T-helper 9 cell (primary cell): ENCODE data around the gene SRXN1.

Experiments
- DNase-seq: peaks from one replicate; pipeline ENCODE4 v3.0.0-alpha.2; 2020

SRXN1 gene

GRCh38 chr20:602111-602970 lies 50.7 kb downstream of the SRXN1 start:
- no peak for DNase-seq

GRCh38 chr20:600736-601135 lies 52.3 kb downstream of the SRXN1 start:
- DNase-seq: no peak

GRCh38 chr20:600141-600540 lies 52.9 kb downstream of the SRXN1 start:
- DNase-seq: no peak

- no peak for DNase-seq
Measured at GRCh38 chr20:598133-598850, 54.7 kb downstream of the SRXN1 start.

- no peak for DNase-seq
Measured at GRCh38 chr20:597560-597959, 55.4 kb downstream of the SRXN1 start.
